HepG2 (cell line): Measurements from ENCODE around the gene BRD3. TPM values are rescaled to one million over a fixed set of nuclear protein-coding genes. Genes with fewer than 3 reads are reported as not detected.
A peak's percentile ranks its signal among the peaks of the same experiment; 100 is the strongest.

Experiments
- ATAC-seq: fragments of 200-7000 bp; cut with Tn5 transposase; 3 replicates; pipeline ENCODE4 v1.9.1; 2020; ENCODE audit warnings: mild to moderate bottlenecking, moderate library complexity
- BruUV-seq: library from RNA; stranded (reverse); fragments of 400-500 nt; replicated peaks from 2 replicates; lab custom pipeline; 2021; lab: Mats Ljungman, UMichigan
- CTCF ChIA-PET: fragments of 300-600 bp; formaldehyde crosslinking; extraction: SDS; loops from one replicate; lab custom pipeline; 2021; ENCODE audit warnings: low total read pairs, inconsistent platforms, low intra/inter-chr PET ratio; lab: Yijun Ruan, JAX
- POLR2A ChIA-PET: fragments of 350-600 bp; sonication (Branson Sonifier 250); formaldehyde crosslinking; loops from one replicate; lab custom pipeline; 2020; ENCODE audit warnings: antibody characterized with exemption, inconsistent platforms; lab: Yijun Ruan, JAX
- DNase-seq: peaks from one replicate; pipeline ENCODE4 v3.0.0-alpha.2; 2015; ENCODE audit warnings: low spot score
- FAIRE-seq: peaks from 3 replicates; lab custom pipeline; 2011; peaks lifted over from hg19 to GRCh38; lab: Jason Lieb, UNC
- H2AFZ ChIP-seq: one replicate; pipeline ENCODE4 v1.6.1; 2011; ENCODE audit warnings: low read length, inconsistent platforms
- H3K27ac ChIP-seq: fragments of 300-600 bp; 3 replicates; pipeline ENCODE4 v1.8.0; 2011; ENCODE audit warnings: mixed run types, mild to moderate bottlenecking, mixed read lengths, low read length, inconsistent platforms; ENCODE audit not compliant: insufficient read depth; ENCODE audit errors: extremely low read length
- H3K27me3 ChIP-seq, 2 experiments: fragments of 200-600 bp in 1 of 2; 2 replicates in 1 of 2; 3 replicates in 1 of 2; pipeline versions ENCODE4 v1.6.0 to v1.8.0; 2011; ENCODE audit warnings: low read length in 2 of 2, mild to moderate bottlenecking in 2 of 2, moderate library complexity in 2 of 2, inconsistent platforms in 1 of 2; ENCODE audit not compliant: insufficient read depth in 2 of 2, control insufficient read depth in 1 of 2
- H3K36me3 ChIP-seq, 2 experiments: fragments of 200-600 bp in 1 of 2; replicated peaks in 1 of 2; 2 replicates in 1 of 2; 3 replicates in 1 of 2; pipeline versions ENCODE4 v1.5.1 to v1.8.0; 2011; ENCODE audit warnings: low read length in 2 of 2, inconsistent platforms in 1 of 2; ENCODE audit not compliant: insufficient read depth in 2 of 2, control insufficient read depth in 1 of 2
- H3K4me1 ChIP-seq: 2 replicates; pipeline ENCODE4 v1.5.1; 2012; ENCODE audit warnings: low read length, inconsistent platforms; ENCODE audit not compliant: insufficient read depth
- H3K4me2 ChIP-seq: 2 replicates; pipeline ENCODE4 v1.6.0; 2011; ENCODE audit warnings: low read depth, low read length, inconsistent platforms
- H3K4me3 ChIP-seq, 3 experiments: fragments of 200-600 bp in 1 of 3; sonication (generic), shearing (Covaris generic) in 1 of 3; replicated peaks in 1 of 3; 2 replicates each; pipeline ENCODE4 v1.5.1; 2011 to 2016; ENCODE audit warnings: low read length in 3 of 3, inconsistent platforms in 2 of 3, low read depth in 2 of 3, mild to moderate bottlenecking in 2 of 3, control low read depth in 1 of 3, mixed read lengths in 1 of 3; ENCODE audit not compliant: insufficient read depth in 1 of 3
- H3K79me2 ChIP-seq: one replicate; pipeline ENCODE4 v1.6.1; 2011; ENCODE audit warnings: low read length, inconsistent platforms; ENCODE audit not compliant: insufficient read depth
- H3K9ac ChIP-seq: 2 replicates; pipeline ENCODE4 v1.6.0; 2011; ENCODE audit warnings: mild to moderate bottlenecking, low read depth, low read length, inconsistent platforms; ENCODE audit not compliant: insufficient read depth
- H3K9me3 ChIP-seq: 2 replicates; pipeline ENCODE4 v1.5.1; 2012; ENCODE audit warnings: mild to moderate bottlenecking, low read length
- H4K20me1 ChIP-seq: 2 replicates; pipeline ENCODE4 v1.6.0; 2011; ENCODE audit warnings: inconsistent platforms, mild to moderate bottlenecking, low read length, moderate library complexity; ENCODE audit not compliant: insufficient read depth
- FOXK2 ChIP-seq: fragments of 450-650 bp; IDR thresholded peaks from 2 replicates; pipeline ENCODE4 v1.6.1; 2016
- ZNF121 ChIP-seq: sonication (generic); formaldehyde crosslinking; IDR thresholded peaks from 2 replicates; pipeline ENCODE4 v1.5.0; 2020; ENCODE audit warnings: mild to moderate bottlenecking, missing genetic modification reagents
- ZNF124 ChIP-seq: sonication (generic); formaldehyde crosslinking; IDR thresholded peaks from 2 replicates; pipeline ENCODE4 v1.4.0; 2020; ENCODE audit warnings: missing genetic modification reagents
- ZNF564 ChIP-seq: sonication (generic); formaldehyde crosslinking; IDR thresholded peaks from 2 replicates; pipeline ENCODE4 v1.8.1; 2023; ENCODE audit warnings: mild to moderate bottlenecking, missing genetic modification reagents
- WGBS: methylation state at CpG from one replicate; pipeline ENCODE4 v1.1.6; 2017; ENCODE audit warnings: low lambda C conversion rate; 5-methylcytosine and 5-hydroxymethylcytosine counted together
- in situ Hi-C: cut with HindIII; loops from 2 replicates; pipeline ENCODE4 v1.10.0; 2017; ENCODE audit warnings: low pct_unique_long_range_greater_than_20kb; ENCODE audit not compliant: extremely low pct_ligation_motif_present
- intact Hi-C: fragments of 100-400 bp; cut with micrococcal nuclease; formaldehyde crosslinking; loops from one replicate; pipeline ENCODE4 v1.10.0; 2022; ENCODE audit not compliant: unreplicated experiment
- polyA plus RNA-seq, 8 experiments: library from polyadenylated mRNA; depleted of rRNA in 3 of 8; stranded (reverse) in 7 of 8; unstranded in 1 of 8; fragments of >200 nt; fragmentation: Illumina TruSeq in 4 of 8; extraction: Trizol in 4 of 8; gene quantifications; 2 replicates each; pipeline versions ENCODE4 v1.2.1 to v1.2.3, GENCODE V29; 2011 to 2016; ENCODE audit warnings: low read depth in 4 of 8, missing spikeins in 1 of 8, mixed read lengths in 1 of 8; ENCODE audit not compliant: insufficient read depth in 1 of 8
- total RNA-seq, 5 experiments: library from RNA; depleted of rRNA; stranded (reverse); fragments of >200 nt; fragmentation: Illumina TruSeq; extraction: Trizol; gene quantifications; 2 replicates each; pipeline ENCODE4 v1.2.3, GENCODE V29; 2016; ENCODE audit warnings: low read depth in 1 of 5

BRD3 gene
- total and polyA plus RNA-seq, 2 of the 13 experiments (the other 11 are each of a cell fraction or from before 2014, with no cell fraction given) = 5.9 to 12.9 TPM

GRCh38 chr9:134085674-134086073 is 17.8 kb upstream of the BRD3 start:
- ChIA-PET CTCF (no interaction called here), POLR2A (no interaction called here)
- Histone ChIP-seq H3K4me1 (peaks cover 7% of the 10 kb centered on the region; the same call in 1 of the 2 replicates), H3K9ac (no peak overlapping the region), H3K4me3 (no peak overlapping the region), H4K20me1 (no peaks in the 10 kb centered on the region), H3K27me3 (peaks cover 5 to 30% of the 10 kb centered on the region in 2 experiments; a peak in 4 of 5 replicates), H3K79me2 (no peaks in the 10 kb centered on the region), H3K36me3 (no peaks in the 10 kb centered on the region), H3K27ac (no peak overlapping the region), H2AFZ (no peak overlapping the region), H3K9me3 (no peaks in the 10 kb centered on the region), H3K4me2 (no peak overlapping the region)
- intact Hi-C loops (no loop called here), in situ Hi-C loops (no loop called here)
- FAIRE-seq (no peak), DNase-seq (no peak), ATAC-seq (no peak)
- TF ChIP-seq ZNF564 (CRISPR knock-in tag) = peak; percentile 99
- TF ChIP-seq ZNF121 (CRISPR knock-in tag) = no peak
- no TSS peak for BruUV-seq
- WGBS = 21% methylated on average over 2 of the region's 2 CpGs

GRCh38 chr9:134083451-134083850 is 15.6 kb upstream of the BRD3 start:
- no peak for FAIRE-seq
- no peak for DNase-seq

More at GRCh38 chr9:134083451-134083850, 15.6 kb upstream of the BRD3 start:
- peaks cover 5 to 23% of the 10 kb centered on the region in 2 experiments; a peak in 4 of 5 replicates for H3K27me3 ChIP-seq
- H3K79me2 ChIP-seq = no peaks in the 10 kb centered on the region
- intact Hi-C loops = no loop called here
- no peak overlapping the region for H3K4me3 ChIP-seq
- TF ChIP-seq ZNF124 (CRISPR knock-in tag) (no peak), FOXK2 (no peak)
- TF ChIP-seq, all 625 proteins: peak for 0
- H3K4me2 ChIP-seq = no peak overlapping the region
- H3K27ac ChIP-seq = no peak overlapping the region
- H4K20me1 ChIP-seq = no peaks in the 10 kb centered on the region
- H3K36me3 ChIP-seq = no peaks in the 10 kb centered on the region
- H3K9ac ChIP-seq = no peak overlapping the region
- CTCF ChIA-PET = no interaction called here
- ATAC-seq = no peak
- POLR2A ChIA-PET = no interaction called here
- H3K9me3 ChIP-seq = no peaks in the 10 kb centered on the region
- H3K4me1 ChIP-seq = peaks cover 7% of the 10 kb centered on the region; the same call in 1 of the 2 replicates
- 2% methylated on average over 2 of the region's 2 CpGs for WGBS
- no peak overlapping the region for H2AFZ ChIP-seq
- no TSS peak for BruUV-seq
- in situ Hi-C loops = no loop called here
